MM.1S (cell line): ENCODE measurements around the gene ZSCAN29.

ENCODE experiments used
- DNase-seq: peaks from one replicate; pipeline ENCODE4 v3.0.0-alpha.2; 2015
- H2AFZ ChIP-seq: fragments of 300-600 bp; sonication (generic); 2 replicates; pipeline ENCODE4 v1.6.0; 2016; ENCODE audit warnings: antibody characterized with exemption, low read length
- H3F3A ChIP-seq: fragments of 300-600 bp; sonication (generic); 2 replicates; pipeline ENCODE4 v1.6.1; 2016; ENCODE audit warnings: mild to moderate bottlenecking, antibody characterized with exemption, low read length, moderate library complexity, mixed read lengths; ENCODE audit not compliant: insufficient read depth
- H3K27ac ChIP-seq: fragments of 300-600 bp; sonication (generic); 2 replicates; pipeline ENCODE4 v1.5.1; 2016; ENCODE audit warnings: mild to moderate bottlenecking, low read length
- H3K27me3 ChIP-seq: fragments of 300-600 bp; sonication (generic); replicated peaks from 2 replicates; pipeline ENCODE4 v1.6.0; 2016; ENCODE audit warnings: low read length; ENCODE audit not compliant: insufficient read depth
- H3K36me3 ChIP-seq: fragments of 300-600 bp; sonication (generic); replicated peaks from 2 replicates; pipeline ENCODE4 v1.6.1; 2016; ENCODE audit warnings: mild to moderate bottlenecking, low read length, mixed read lengths; ENCODE audit not compliant: insufficient read depth
- H3K4me1 ChIP-seq: fragments of 300-600 bp; sonication (generic); 2 replicates; pipeline ENCODE4 v1.6.1; 2016; ENCODE audit warnings: low read length, mixed read lengths
- H3K4me2 ChIP-seq: fragments of 300-600 bp; sonication (generic); 2 replicates; pipeline ENCODE4 v1.6.0; 2016; ENCODE audit warnings: low read depth, low read length
- H3K4me3 ChIP-seq: fragments of 300-600 bp; sonication (generic); 2 replicates; pipeline ENCODE4 v1.5.1; 2016; ENCODE audit warnings: low read length, mixed read lengths
- H3K79me2 ChIP-seq: fragments of 300-600 bp; sonication (generic); 2 replicates; pipeline ENCODE4 v1.6.1; 2016; ENCODE audit warnings: mixed run types, low read length, mixed read lengths
- H3K9ac ChIP-seq: fragments of 300-600 bp; sonication (generic); 2 replicates; pipeline ENCODE4 v1.6.1; 2016; ENCODE audit warnings: low read length, mixed read lengths
- H3K9me2 ChIP-seq: fragments of 300-600 bp; sonication (generic); replicated peaks from 2 replicates; pipeline ENCODE4 v1.6.1; 2016; ENCODE audit warnings: mild to moderate bottlenecking, low read length, mixed read lengths; ENCODE audit not compliant: insufficient read depth
- H3K9me3 ChIP-seq: fragments of 300-600 bp; sonication (generic); replicated peaks from 2 replicates; pipeline ENCODE4 v1.6.1; 2016; ENCODE audit warnings: mild to moderate bottlenecking, low read length, mixed read lengths; ENCODE audit not compliant: insufficient read depth
- H4K20me1 ChIP-seq: fragments of 300-600 bp; sonication (generic); 2 replicates; pipeline ENCODE4 v1.6.1; 2016; ENCODE audit warnings: mild to moderate bottlenecking, low read length, moderate library complexity, mixed read lengths; ENCODE audit not compliant: insufficient read depth
- EZH2 ChIP-seq: fragments of 300-600 bp; sonication (generic); optimal IDR thresholded peaks from 2 replicates; pipeline ENCODE3; 2017; ENCODE audit warnings: low read depth, mild to moderate bottlenecking, antibody characterized with exemption, low read length, mixed read lengths
- EZH2phosphoT487 ChIP-seq: fragments of 300-600 bp; sonication (generic); IDR thresholded peaks from 2 replicates; pipeline ENCODE4 v1.6.1; 2018; ENCODE audit warnings: antibody characterized with exemption, low read length
- TF ChIP-seq, protein P1 (sequence below): fragments of 300-600 bp; sonication (generic); IDR thresholded peaks from 2 replicates; pipeline ENCODE4 v1.5.1; 2016; ENCODE audit warnings: antibody characterized with exemption, low read length, mixed read lengths

The ZSCAN29 gene

DNA sequence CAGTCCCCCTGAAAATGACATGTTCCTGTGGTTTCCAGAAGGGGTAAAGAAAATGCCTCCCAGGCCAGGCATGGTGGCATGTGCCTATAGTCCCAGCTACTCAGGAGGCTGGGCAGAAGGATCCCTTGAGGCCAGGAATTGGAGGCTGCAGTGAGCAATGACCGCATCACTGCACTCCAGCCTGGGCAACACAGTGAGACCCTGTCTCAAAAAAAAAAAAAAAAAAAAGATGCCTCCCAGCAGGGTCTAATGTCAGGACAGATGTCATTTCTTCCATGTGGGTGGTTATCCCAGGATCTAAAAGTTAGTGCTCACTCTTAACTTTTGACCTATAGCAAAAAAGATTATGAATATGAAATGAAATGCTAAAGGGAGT is 53.9 kb downstream of the ZSCAN29 start:
- H3F3A ChIP-seq = no peaks in the 10 kb centered on the region
- no peaks in the 10 kb centered on the region for H3K79me2 ChIP-seq
- no peaks in the 10 kb centered on the region for H3K9me3 ChIP-seq
- no peak overlapping the region for H3K4me3 ChIP-seq
- DNase-seq = no peak
- H3K9me2 ChIP-seq = no peaks in the 10 kb centered on the region
- no peaks in the 10 kb centered on the region for H3K27me3 ChIP-seq
- no peaks in the 10 kb centered on the region for H4K20me1 ChIP-seq
- no peak overlapping the region for H2AFZ ChIP-seq
- no peak overlapping the region for H3K4me2 ChIP-seq
- H3K36me3 ChIP-seq = no peaks in the 10 kb centered on the region
- no peak overlapping the region for H3K9ac ChIP-seq
- H3K27ac ChIP-seq = no peak overlapping the region
- no peak for TF ChIP-seq EZH2phosphoT487
- TF ChIP-seq, protein P1, sequence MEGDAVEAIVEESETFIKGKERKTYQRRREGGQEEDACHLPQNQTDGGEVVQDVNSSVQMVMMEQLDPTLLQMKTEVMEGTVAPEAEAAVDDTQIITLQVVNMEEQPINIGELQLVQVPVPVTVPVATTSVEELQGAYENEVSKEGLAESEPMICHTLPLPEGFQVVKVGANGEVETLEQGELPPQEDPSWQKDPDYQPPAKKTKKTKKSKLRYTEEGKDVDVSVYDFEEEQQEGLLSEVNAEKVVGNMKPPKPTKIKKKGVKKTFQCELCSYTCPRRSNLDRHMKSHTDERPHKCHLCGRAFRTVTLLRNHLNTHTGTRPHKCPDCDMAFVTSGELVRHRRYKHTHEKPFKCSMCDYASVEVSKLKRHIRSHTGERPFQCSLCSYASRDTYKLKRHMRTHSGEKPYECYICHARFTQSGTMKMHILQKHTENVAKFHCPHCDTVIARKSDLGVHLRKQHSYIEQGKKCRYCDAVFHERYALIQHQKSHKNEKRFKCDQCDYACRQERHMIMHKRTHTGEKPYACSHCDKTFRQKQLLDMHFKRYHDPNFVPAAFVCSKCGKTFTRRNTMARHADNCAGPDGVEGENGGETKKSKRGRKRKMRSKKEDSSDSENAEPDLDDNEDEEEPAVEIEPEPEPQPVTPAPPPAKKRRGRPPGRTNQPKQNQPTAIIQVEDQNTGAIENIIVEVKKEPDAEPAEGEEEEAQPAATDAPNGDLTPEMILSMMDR = no peak
- no peak for TF ChIP-seq EZH2
- no peaks in the 10 kb centered on the region for H3K4me1 ChIP-seq

- no peak for DNase-seq
- Histone ChIP-seq H3K27me3 (no peaks in the 10 kb centered on the region), H2AFZ (no peak overlapping the region), H3K9me2 (no peaks in the 10 kb centered on the region), H3K4me1 (no peaks in the 10 kb centered on the region), H3K9ac (no peak overlapping the region), H3K27ac (no peak overlapping the region), H3K36me3 (no peaks in the 10 kb centered on the region), H4K20me1 (no peaks in the 10 kb centered on the region), H3K4me3 (no peak overlapping the region), H3K79me2 (no peaks in the 10 kb centered on the region), H3K9me3 (no peaks in the 10 kb centered on the region), H3K4me2 (no peak overlapping the region), H3F3A (no peaks in the 10 kb centered on the region)
- no peak for TF ChIP-seq EZH2
Observed at GRCh38 chr15:43316016-43316970, 54.5 kb downstream of the ZSCAN29 start.

GRCh38 chr15:43314171-43314570 is 56.7 kb downstream of the ZSCAN29 start:
- Histone ChIP-seq H3K36me3 (no peaks in the 10 kb centered on the region), H3K4me1 (no peaks in the 10 kb centered on the region), H3K9ac (no peak overlapping the region), H3K27me3 (no peaks in the 10 kb centered on the region), H3K9me2 (no peaks in the 10 kb centered on the region), H3K4me2 (no peak overlapping the region), H3K4me3 (no peak overlapping the region), H3K79me2 (no peaks in the 10 kb centered on the region), H3K9me3 (no peaks in the 10 kb centered on the region), H3K27ac (no peak overlapping the region), H2AFZ (no peak overlapping the region), H3F3A (no peaks in the 10 kb centered on the region), H4K20me1 (no peaks in the 10 kb centered on the region)
- DNase-seq = no peak
- TF ChIP-seq, protein P1 = no peak
- TF ChIP-seq EZH2phosphoT487 (no peak), EZH2 (no peak)

GRCh38 chr15:43312378-43312777 is 58.5 kb downstream of the ZSCAN29 start:
- Histone ChIP-seq H3K27me3 (no peaks in the 10 kb centered on the region), H3K4me1 (no peaks in the 10 kb centered on the region), H3K79me2 (no peaks in the 10 kb centered on the region), H3K9ac (no peak overlapping the region), H3F3A (no peaks in the 10 kb centered on the region), H3K27ac (no peak overlapping the region), H3K4me3 (no peak overlapping the region), H4K20me1 (no peaks in the 10 kb centered on the region), H3K9me3 (no peaks in the 10 kb centered on the region), H2AFZ (no peak overlapping the region), H3K4me2 (no peak overlapping the region), H3K9me2 (no peaks in the 10 kb centered on the region), H3K36me3 (no peaks in the 10 kb centered on the region)
- no peak for TF ChIP-seq EZH2phosphoT487
- TF ChIP-seq, protein P1 = no peak
- TF ChIP-seq EZH2 = no peak
- DNase-seq = no peak
